Head of caudate nucleus (tissue), 42 donors: ENCODE results near the gene CSKMT.

Source experiments
- DNase-seq, 42 donors: peaks; one replicate each; pipeline versions ENCODE4 v3.0.0 to v3.0.0-alpha.2; 2020 to 2021; ENCODE audit warnings: mixed read lengths in 7 of 42
- intact Hi-C: fragments of 100-400 bp; cut with DNase I; formaldehyde crosslinking; loops from one replicate; pipeline ENCODE4 v1.15.0; 2022

CSKMT gene

GRCh38 chr11:62708793-62709192 is 43.7 kb downstream of the CSKMT start:
- intact Hi-C loops: loop anchor here (2.0 to 10.0 kb wide), 2 partner anchors 18 to 314 kb away; partner anchors contain the start of gene HNRNPUL2
- DNase-seq: peak in 13 of 42 donors; percentile 16 to 52 (median 35)

DNA sequence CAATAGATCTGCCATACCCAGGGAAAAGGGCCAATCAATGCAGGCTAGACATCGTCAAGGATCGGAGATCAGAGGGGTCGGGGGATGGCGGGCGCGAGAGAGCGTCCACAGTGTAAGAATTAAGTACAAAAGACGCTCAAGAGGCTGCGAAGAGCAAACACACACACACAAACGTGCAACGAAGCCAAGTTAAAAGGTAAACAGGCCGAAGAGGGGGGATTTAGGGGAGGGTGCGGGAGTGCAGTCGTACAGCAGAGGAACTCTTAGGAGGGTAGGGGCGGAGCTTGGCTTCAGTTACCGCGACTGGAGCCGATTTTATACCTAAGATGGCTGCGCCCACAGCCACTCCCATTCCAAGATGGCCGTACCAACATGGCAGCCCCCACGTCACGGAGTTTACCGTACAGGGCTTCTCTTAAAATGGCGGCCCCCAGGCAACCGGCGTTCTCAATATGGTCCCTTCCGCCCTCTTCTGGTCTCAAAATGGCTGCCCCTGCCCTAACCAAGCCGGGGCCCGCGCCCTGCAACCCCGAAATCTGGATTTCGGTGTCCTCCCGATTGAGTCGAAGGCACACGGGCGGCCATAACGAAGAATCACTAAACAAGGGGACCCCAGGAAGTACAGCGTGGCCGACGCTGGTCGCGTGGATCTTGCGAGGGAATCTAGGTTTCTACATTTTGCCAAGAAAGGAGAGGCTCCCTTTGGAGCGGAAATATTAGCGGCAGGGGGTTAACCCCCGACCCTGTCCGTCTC is 44.3 kb downstream of the CSKMT start:
- intact Hi-C loops: loop anchor here (2.0 to 10.0 kb wide), 2 partner anchors 17 to 315 kb away; partner anchors contain the start of gene HNRNPUL2
- DNase-seq: peak; percentile 94 to 99 (median 98)

DNA sequence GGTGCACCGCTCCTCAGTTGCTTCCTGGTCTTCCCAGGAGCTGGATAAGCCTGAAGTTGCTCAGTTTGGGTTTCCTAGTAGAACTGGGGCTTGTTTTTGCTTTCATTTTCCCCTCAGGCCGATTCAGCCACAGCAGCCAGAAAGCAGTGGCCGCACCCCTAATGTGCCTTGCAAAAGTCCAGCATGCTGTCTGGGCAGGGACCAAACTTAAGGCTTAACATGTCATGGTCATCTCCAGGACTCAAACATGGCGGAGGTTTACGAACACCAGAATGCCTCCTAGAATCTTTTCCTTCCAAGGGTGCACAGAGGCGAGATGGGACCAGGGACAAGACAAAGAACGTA is 44.9 kb downstream of the CSKMT start:
- DNase-seq: no peak
- intact Hi-C loops: no loop called here

DNA sequence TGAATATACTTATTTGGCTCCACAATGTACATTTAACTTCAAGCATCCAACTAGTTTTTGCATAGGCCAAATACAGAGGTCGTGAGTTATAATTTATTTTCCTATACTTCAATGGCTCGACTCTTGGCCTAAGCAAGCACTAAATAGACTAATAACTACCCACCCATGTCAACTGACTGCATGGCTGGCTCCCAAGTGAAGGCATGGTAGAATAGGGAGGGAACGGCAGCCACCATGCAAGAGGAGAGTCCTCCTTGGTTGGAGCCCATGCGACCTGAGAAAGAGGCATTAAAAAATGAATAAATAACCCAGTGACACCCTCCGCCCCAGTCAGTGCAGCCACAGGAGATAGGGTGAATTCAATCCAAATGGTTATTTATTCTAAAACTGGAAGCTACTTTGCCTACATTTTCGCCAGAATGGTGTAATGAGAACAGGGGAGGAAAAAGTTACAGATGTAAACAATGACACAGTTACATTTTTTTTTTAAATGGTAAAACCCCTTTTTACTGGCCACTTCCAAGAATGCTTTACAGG is 47.2 kb downstream of the CSKMT start:
- intact Hi-C loops: no loop called here
- DNase-seq: no peak

DNA sequence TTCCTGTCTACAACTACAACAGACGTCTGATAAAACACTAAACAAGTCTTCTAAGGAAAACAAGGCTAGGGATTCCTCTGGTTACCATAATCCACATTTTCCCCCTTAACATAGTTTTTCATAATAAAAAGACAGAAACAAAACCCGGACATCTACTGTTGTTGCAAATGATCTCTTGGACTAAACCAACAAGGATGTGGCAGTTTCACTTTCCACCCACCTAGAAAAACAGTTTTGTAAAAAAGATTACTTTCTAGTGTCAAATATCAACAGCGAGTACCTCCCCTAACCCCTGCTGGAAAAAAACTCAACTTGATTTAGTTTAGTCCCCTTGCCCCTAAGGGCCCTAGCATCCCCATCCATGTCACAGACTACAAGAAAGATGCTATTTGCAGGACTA is 47.7 kb downstream of the CSKMT start:
- no peak for DNase-seq
- intact Hi-C loops: no loop called here

GRCh38 chr11:62713343-62713742 is 48.2 kb downstream of the CSKMT start:
- intact Hi-C loops: no loop called here
- DNase-seq: no peak

- intact Hi-C loops: no loop called here
- no peak for DNase-seq
Measured at GRCh38 chr11:62715150-62716130, 50.3 kb downstream of the CSKMT start.

DNA sequence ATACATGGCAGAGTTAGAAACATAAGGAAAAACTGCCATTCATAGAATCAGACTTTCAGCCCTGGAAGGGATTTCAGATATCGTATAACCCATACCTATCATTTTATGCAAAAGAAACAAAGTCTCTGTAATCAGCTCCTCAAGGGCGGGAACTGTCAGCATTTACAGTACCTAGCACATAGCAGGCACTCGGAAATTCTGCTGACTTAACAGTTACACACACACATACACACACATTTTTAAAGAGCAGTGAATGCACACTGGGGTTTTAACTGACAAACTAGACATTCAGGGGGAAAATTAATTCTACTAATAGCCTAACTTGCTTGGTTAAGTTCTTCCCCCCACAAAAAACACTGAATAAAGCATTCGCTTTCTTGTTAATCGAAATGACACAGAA is 51.1 kb downstream of the CSKMT start:
- no peak for DNase-seq
- intact Hi-C loops: no loop called here

DNA sequence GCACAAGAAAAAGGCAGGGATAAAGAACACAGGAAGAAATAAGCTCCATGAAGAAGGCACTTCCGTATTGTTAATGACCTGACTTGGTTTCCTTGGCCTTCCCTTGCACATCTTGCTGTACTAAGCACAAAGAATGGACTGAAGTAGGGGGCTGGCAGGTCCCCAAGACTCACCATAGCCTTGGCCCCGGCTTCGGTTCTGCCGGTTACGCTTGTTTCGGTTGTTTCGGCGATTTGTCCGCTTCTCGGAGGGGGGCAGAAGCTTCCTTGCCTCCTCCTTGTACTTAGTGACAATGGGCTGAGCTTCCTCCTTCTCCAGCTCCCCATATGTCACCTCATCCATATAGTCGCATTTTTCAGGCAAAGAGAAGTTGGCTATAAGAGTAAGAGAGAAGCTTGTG is 51.7 kb downstream of the CSKMT start:
- DNase-seq: peak in 2 of 42 donors; percentile 7 to 39
- intact Hi-C loops: no loop called here
